Endodermal cell (in vitro differentiated cells): Measurements from ENCODE around the gene CEP20. TPM values are rescaled to one million over a fixed set of nuclear protein-coding genes. Genes with fewer than 3 reads are reported as not detected.

Experiments used
- DNase-seq: peaks from one replicate; pipeline ENCODE4 v3.0.0-alpha.2; 2017
- H3K27ac ChIP-seq: 2 replicates; pipeline ENCODE4 v1.5.1; 2013; ENCODE audit warnings: mild to moderate bottlenecking, low read depth, low read length, moderate library complexity
- H3K27me3 ChIP-seq: 2 replicates; pipeline ENCODE4 v1.6.1; 2013; ENCODE audit warnings: mild to moderate bottlenecking, low read length, moderate library complexity; ENCODE audit not compliant: insufficient read depth, control insufficient read depth, poor library complexity, severe bottlenecking
- H3K36me3 ChIP-seq: 2 replicates; pipeline ENCODE4 v1.7.0; 2013; ENCODE audit warnings: mild to moderate bottlenecking, low read length, moderate library complexity; ENCODE audit not compliant: control insufficient read depth, insufficient read depth
- H3K4me1 ChIP-seq: one replicate; pipeline ENCODE4 v1.7.0; 2013; ENCODE audit warnings: low read length; ENCODE audit not compliant: control insufficient read depth, insufficient read depth
- H3K4me3 ChIP-seq: 2 replicates; pipeline ENCODE4 v1.5.1; 2013; ENCODE audit warnings: mild to moderate bottlenecking, low read length, moderate library complexity
- H3K9ac ChIP-seq: 2 replicates; pipeline ENCODE4 v1.6.1; 2013; ENCODE audit warnings: mild to moderate bottlenecking, low read length, moderate library complexity; ENCODE audit not compliant: poor library complexity, severe bottlenecking; ENCODE audit errors: extremely low read depth
- H3K9me3 ChIP-seq: 2 replicates; pipeline ENCODE4 v1.6.1; 2013; ENCODE audit warnings: mild to moderate bottlenecking, low read length, moderate library complexity; ENCODE audit not compliant: control insufficient read depth
- H3K27ac Mint-ChIP-seq: 2 replicates; pipeline ENCODE4 v1.8.0; 2020; ENCODE audit warnings: mixed read lengths
- H3K27me3 Mint-ChIP-seq: 2 replicates; pipeline ENCODE4 v1.8.0; 2021; ENCODE audit warnings: mild to moderate bottlenecking, mixed read lengths; ENCODE audit not compliant: insufficient read depth
- H3K36me3 Mint-ChIP-seq: 2 replicates; pipeline ENCODE4 v1.8.0; 2020; ENCODE audit warnings: low read depth, mixed read lengths
- H3K4me1 Mint-ChIP-seq: 2 replicates; pipeline ENCODE4 v1.8.0; 2020; ENCODE audit warnings: mixed read lengths
- H3K4me3 Mint-ChIP-seq: 2 replicates; pipeline ENCODE4 v1.8.0; 2020; ENCODE audit warnings: mild to moderate bottlenecking, moderate library complexity, mixed read lengths
- H3K9me3 Mint-ChIP-seq: 2 replicates; pipeline ENCODE4 v1.8.0; 2020; ENCODE audit warnings: mild to moderate bottlenecking, mixed read lengths
- CTCF ChIP-seq: fragments of 200-600 bp; sonication (generic); conservative IDR thresholded peaks from 2 replicates; pipeline ENCODE4 v1.5.0; 2021; ENCODE audit warnings: antibody characterized with exemption, mild to moderate bottlenecking
- WGBS, 2 experiments: methylation state at CpG; one replicate each; pipeline versions ENCODE4 v1.1.5 to v1.1.7; 2013; ENCODE audit warnings: missing lambda C conversion rate in 2 of 2, mixed read lengths in 1 of 2; ENCODE audit not compliant: insufficient coverage in 1 of 2, insufficient read length in 1 of 2; 5-methylcytosine and 5-hydroxymethylcytosine counted together
- total RNA-seq, 2 donors: library from RNA; stranded (reverse); fragmentation: NEBNext Ultra II Directional in 1 of 2; extraction: Animal tissue kit (Norgen Biotek cat#: 25700) in 1 of 2; gene quantifications; 2 replicates in 1 of 2; 3 replicates in 1 of 2; pipeline ENCODE4 v1.2.1, GENCODE V29; 2021

CEP20 gene
- total RNA-seq, 2 donors from 2014 or later: 30.9 to 31.1 TPM

- Histone ChIP-seq H3K9ac (no peak overlapping the region), H3K27ac (no peak overlapping the region), H3K27me3 (no peaks in the 10 kb centered on the region), H3K4me3 (no peak overlapping the region), H3K36me3 (no peaks in the 10 kb centered on the region), H3K4me1 (no peaks in the 10 kb centered on the region), H3K9me3 (no peaks in the 10 kb centered on the region)
- no peak for DNase-seq
- WGBS, 2 experiments: 87 to 90% methylated on average over 2 to 4 of the region's 4 CpGs
- H3K4me3 Mint-ChIP-seq: no peak overlapping the region
- no peaks in the 10 kb centered on the region for H3K27me3 Mint-ChIP-seq
- no peak overlapping the region for H3K27ac Mint-ChIP-seq
- H3K36me3 Mint-ChIP-seq: no peaks in the 10 kb centered on the region
- H3K4me1 Mint-ChIP-seq: no peaks in the 10 kb centered on the region
- TF ChIP-seq CTCF: no peak
- no peaks in the 10 kb centered on the region for H3K9me3 Mint-ChIP-seq
Measured at GRCh38 chr16:15933781-15934180, 45.4 kb upstream of the CEP20 start.

- no peak overlapping the region for H3K4me3 ChIP-seq
- Mint-ChIP-seq H3K36me3 (no peaks in the 10 kb centered on the region), H3K27me3 (no peaks in the 10 kb centered on the region)
Measured at GRCh38 chr16:15932939-15933338, 44.5 kb upstream of the CEP20 start.

GRCh38 chr16:15928261-15929104 lies 40.1 kb upstream of the CEP20 start:
- no peaks in the 10 kb centered on the region for H3K27me3 Mint-ChIP-seq
- 89 to 97% methylated on average over 16 to 18 of the region's 18 CpGs for WGBS, 2 experiments
- no peak overlapping the region for H3K9ac ChIP-seq
- no peak for TF ChIP-seq CTCF
- H3K9me3 Mint-ChIP-seq: no peaks in the 10 kb centered on the region
- no peaks in the 10 kb centered on the region for H3K4me1 Mint-ChIP-seq
- H3K27me3 ChIP-seq: no peaks in the 10 kb centered on the region
- no peak overlapping the region for H3K4me3 Mint-ChIP-seq
- H3K36me3 Mint-ChIP-seq: no peaks in the 10 kb centered on the region
- no peak overlapping the region for H3K4me3 ChIP-seq
- H3K4me1 ChIP-seq: no peaks in the 10 kb centered on the region
- no peak overlapping the region for H3K27ac ChIP-seq
- no peaks in the 10 kb centered on the region for H3K9me3 ChIP-seq
- H3K36me3 ChIP-seq: no peaks in the 10 kb centered on the region
- H3K27ac Mint-ChIP-seq: no peak overlapping the region
- no peak for DNase-seq

More at GRCh38 chr16:15932939-15933338, 44.5 kb upstream of the CEP20 start:
- no peak for DNase-seq
- WGBS, 2 experiments: 90 to 93% methylated on average over 4 to 5 of the region's 6 CpGs
- H3K36me3 ChIP-seq: no peaks in the 10 kb centered on the region
- no peak for TF ChIP-seq CTCF
- no peak overlapping the region for H3K27ac ChIP-seq
- H3K4me1 ChIP-seq: no peaks in the 10 kb centered on the region
- H3K9ac ChIP-seq: no peak overlapping the region
- Mint-ChIP-seq H3K4me1 (no peaks in the 10 kb centered on the region), H3K4me3 (no peak overlapping the region), H3K9me3 (no peaks in the 10 kb centered on the region), H3K27ac (no peak overlapping the region)
- no peaks in the 10 kb centered on the region for H3K9me3 ChIP-seq
- no peaks in the 10 kb centered on the region for H3K27me3 ChIP-seq
